Skeletal muscle satellite cell (primary cell): ENCODE data around the gene WHRN.

Experiments
- H3K27me3 ChIP-seq: 2 replicates; pipeline ENCODE4 v1.7.0; 2013; ENCODE audit warnings: low read length; ENCODE audit not compliant: control insufficient read depth, insufficient read depth
- H3K36me3 ChIP-seq: 2 replicates; pipeline ENCODE4 v1.7.0; 2013; ENCODE audit warnings: mild to moderate bottlenecking, control low read depth, low read length; ENCODE audit not compliant: insufficient read depth
- H3K4me1 ChIP-seq: 2 replicates; pipeline ENCODE4 v1.7.0; 2013; ENCODE audit warnings: low read length; ENCODE audit not compliant: control insufficient read depth, insufficient read depth
- H3K4me2 ChIP-seq: 2 replicates; pipeline ENCODE4 v1.7.0; 2013; ENCODE audit warnings: mild to moderate bottlenecking, low read length
- H3K4me3 ChIP-seq: 2 replicates; pipeline ENCODE4 v1.7.0; 2013; ENCODE audit warnings: low read length
- H3K9ac ChIP-seq: 2 replicates; pipeline ENCODE4 v1.7.0; 2013; ENCODE audit warnings: mild to moderate bottlenecking, low read depth, low read length, moderate library complexity
- H3K9me3 ChIP-seq: replicated peaks from 2 replicates; pipeline ENCODE4 v1.7.0; 2013; ENCODE audit warnings: mild to moderate bottlenecking, control low read depth, low read length

Gene WHRN

GRCh38 chr9:114513055-114513958 lies 8.0 kb upstream of the WHRN start:
- Histone ChIP-seq H3K36me3 (no peaks in the 10 kb centered on the region), H3K4me1 (no peaks in the 10 kb centered on the region), H3K9ac (no peak overlapping the region), H3K4me2 (no peak overlapping the region), H3K9me3 (no peaks in the 10 kb centered on the region), H3K4me3 (no peak overlapping the region), H3K27me3 (peaks cover 67% of the 10 kb centered on the region)

- Histone ChIP-seq H3K4me2 (no peak overlapping the region), H3K9ac (no peak overlapping the region), H3K9me3 (no peaks in the 10 kb centered on the region)
Measured at GRCh38 chr9:114511978-114512874, 7.0 kb upstream of the WHRN start.

GRCh38 chr9:114507726-114508125 lies 2.5 kb upstream of the WHRN start:
- Histone ChIP-seq H3K36me3 (no peaks in the 10 kb centered on the region), H3K4me3 (no peak overlapping the region), H3K27me3 (peaks cover 81% of the 10 kb centered on the region), H3K9me3 (no peaks in the 10 kb centered on the region), H3K4me2 (no peak overlapping the region), H3K4me1 (peaks cover 8% of the 10 kb centered on the region), H3K9ac (no peak overlapping the region)

More at GRCh38 chr9:114511978-114512874, 7.0 kb upstream of the WHRN start:
- H3K27me3 ChIP-seq, result peaks cover 73% of the 10 kb centered on the region
- no peak overlapping the region for H3K4me3 ChIP-seq
- H3K4me1 ChIP-seq, result no peaks in the 10 kb centered on the region
- H3K36me3 ChIP-seq, result no peaks in the 10 kb centered on the region

GRCh38 chr9:114506082-114506390 lies 763 bp upstream of the WHRN start:
- Histone ChIP-seq H3K4me3 (peak overlapping the region; percentile 80), H3K4me1 (peaks cover 17% of the 10 kb centered on the region), H3K36me3 (no peaks in the 10 kb centered on the region), H3K9ac (peak overlapping the region; percentile 71), H3K27me3 (peaks cover 66% of the 10 kb centered on the region), H3K9me3 (no peaks in the 10 kb centered on the region), H3K4me2 (peak overlapping the region; percentile 94)

- Histone ChIP-seq H3K9me3 (no peaks in the 10 kb centered on the region), H3K4me2 (peak overlapping the region; percentile 94), H3K4me1 (peaks cover 17% of the 10 kb centered on the region), H3K4me3 (peak overlapping the region; percentile 80), H3K9ac (peak overlapping the region; percentile 73), H3K27me3 (peaks cover 65% of the 10 kb centered on the region), H3K36me3 (no peaks in the 10 kb centered on the region)
Measured at GRCh38 chr9:114504341-114505186, 709 bp downstream of the WHRN start.

GRCh38 chr9:114503522-114504340 lies 1.5 kb downstream of the WHRN start:
- H3K4me1 ChIP-seq, result peaks cover 17% of the 10 kb centered on the region

GRCh38 chr9:114503009-114503408 lies 2.3 kb downstream of the WHRN start:
- no peak overlapping the region for H3K4me2 ChIP-seq
- H3K9me3 ChIP-seq, result no peaks in the 10 kb centered on the region
- peaks cover 17% of the 10 kb centered on the region for H3K4me1 ChIP-seq
- peaks cover 65% of the 10 kb centered on the region for H3K27me3 ChIP-seq
- no peak overlapping the region for H3K9ac ChIP-seq
- no peak overlapping the region for H3K4me3 ChIP-seq
- no peaks in the 10 kb centered on the region for H3K36me3 ChIP-seq

More at GRCh38 chr9:114503522-114504340, 1.5 kb downstream of the WHRN start:
- Histone ChIP-seq H3K4me2 (peak overlapping the region; percentile 94), H3K9ac (no peak overlapping the region), H3K36me3 (no peaks in the 10 kb centered on the region), H3K27me3 (peaks cover 65% of the 10 kb centered on the region), H3K9me3 (no peaks in the 10 kb centered on the region), H3K4me3 (peak overlapping the region; percentile 80)

- peaks cover 62% of the 10 kb centered on the region for H3K27me3 ChIP-seq
- H3K4me1 ChIP-seq, result peaks cover 17% of the 10 kb centered on the region
- H3K9ac ChIP-seq, result peak overlapping the region; percentile 29
- H3K36me3 ChIP-seq, result no peaks in the 10 kb centered on the region
- peak overlapping the region; percentile 62 for H3K4me2 ChIP-seq
- no peaks in the 10 kb centered on the region for H3K9me3 ChIP-seq
- H3K4me3 ChIP-seq, result no peak overlapping the region
Measured at GRCh38 chr9:114501796-114502682, 3.2 kb downstream of the WHRN start.

- no peak overlapping the region for H3K9ac ChIP-seq
- no peaks in the 10 kb centered on the region for H3K9me3 ChIP-seq
- H3K27me3 ChIP-seq, result peaks cover 62% of the 10 kb centered on the region
- no peak overlapping the region for H3K4me2 ChIP-seq
- H3K4me3 ChIP-seq, result no peak overlapping the region
- H3K36me3 ChIP-seq, result no peaks in the 10 kb centered on the region
- H3K4me1 ChIP-seq, result peaks cover 16% of the 10 kb centered on the region
Measured at GRCh38 chr9:114500697-114501292, 4.5 kb downstream of the WHRN start.
